Fibroblast of the aortic adventitia (primary cell): ENCODE results near the gene JOSD2. TPM values are rescaled to one million over a fixed set of nuclear protein-coding genes. Genes with fewer than 3 reads are reported as not detected.

Source experiments
- DNase-seq: peaks from one replicate; pipeline ENCODE4 v3.0.0-alpha.2; 2010; ENCODE audit warnings: low read depth
- H3K4me3 ChIP-seq: 2 replicates; pipeline ENCODE4 v1.5.1; 2011; ENCODE audit warnings: low read depth, mild to moderate bottlenecking, control low read depth, low read length, moderate library complexity
- total RNA-seq: library from RNA; depleted of rRNA; stranded (reverse); fragments of >200 nt; gene quantifications from 2 replicates; pipeline ENCODE4 v1.2.3, GENCODE V29; 2012; ENCODE audit warnings: low replicate concordance
- TF ChIP-seq, protein P1 (sequence below): IDR thresholded peaks from 2 replicates; pipeline ENCODE4 v1.5.1; 2011; ENCODE audit warnings: mild to moderate bottlenecking, low read length, control low read depth, inconsistent platforms; ENCODE audit not compliant: insufficient read depth

The JOSD2 gene, protein sequence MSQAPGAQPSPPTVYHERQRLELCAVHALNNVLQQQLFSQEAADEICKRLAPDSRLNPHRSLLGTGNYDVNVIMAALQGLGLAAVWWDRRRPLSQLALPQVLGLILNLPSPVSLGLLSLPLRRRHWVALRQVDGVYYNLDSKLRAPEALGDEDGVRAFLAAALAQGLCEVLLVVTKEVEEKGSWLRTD
- total RNA-seq: 12.1 and 26.7 TPM in 2 replicates

DNA sequence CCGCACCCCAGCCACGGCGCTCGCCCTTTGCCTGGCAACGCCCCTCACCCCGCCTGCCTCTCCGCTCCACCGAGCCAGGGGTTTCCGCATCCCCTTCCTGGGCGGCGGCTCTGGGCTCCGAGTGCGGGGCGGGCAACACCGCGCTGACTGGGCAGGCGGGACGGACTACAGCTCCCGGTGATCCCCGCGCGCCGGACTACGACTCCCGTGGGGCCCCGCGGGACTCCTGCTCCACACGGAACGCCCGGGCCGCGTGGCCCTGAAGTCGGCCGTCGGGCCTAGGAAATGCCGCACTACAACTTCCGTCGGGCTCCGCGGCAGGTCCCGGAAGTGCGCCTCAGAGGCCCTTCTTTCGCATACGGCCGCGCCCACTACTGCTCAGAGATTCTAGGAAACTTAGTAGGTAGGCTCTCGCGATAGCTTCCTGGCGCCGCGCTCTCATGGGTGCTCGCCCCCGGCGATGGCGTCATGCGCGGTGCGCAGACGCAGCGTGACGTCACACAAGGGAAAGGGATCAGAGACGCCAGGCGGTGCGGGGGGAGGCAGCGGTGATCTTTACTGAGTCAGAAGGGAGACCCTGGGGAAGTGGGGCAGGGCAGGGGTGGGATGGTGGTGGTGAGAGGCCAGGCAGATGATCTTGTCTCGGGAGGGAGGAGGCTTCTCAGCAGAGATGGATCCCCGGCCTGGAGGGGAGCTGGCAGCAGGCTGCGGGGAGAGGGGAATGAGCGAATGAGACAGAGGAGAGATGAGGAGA, at the start of gene JOSD2:
TSS of gene JOSD2 (minus strand) at position 123 of the 754 bp plus-strand sequence. CDS start 760 bp downstream, outside the sequence.
- TF ChIP-seq, protein P1, sequence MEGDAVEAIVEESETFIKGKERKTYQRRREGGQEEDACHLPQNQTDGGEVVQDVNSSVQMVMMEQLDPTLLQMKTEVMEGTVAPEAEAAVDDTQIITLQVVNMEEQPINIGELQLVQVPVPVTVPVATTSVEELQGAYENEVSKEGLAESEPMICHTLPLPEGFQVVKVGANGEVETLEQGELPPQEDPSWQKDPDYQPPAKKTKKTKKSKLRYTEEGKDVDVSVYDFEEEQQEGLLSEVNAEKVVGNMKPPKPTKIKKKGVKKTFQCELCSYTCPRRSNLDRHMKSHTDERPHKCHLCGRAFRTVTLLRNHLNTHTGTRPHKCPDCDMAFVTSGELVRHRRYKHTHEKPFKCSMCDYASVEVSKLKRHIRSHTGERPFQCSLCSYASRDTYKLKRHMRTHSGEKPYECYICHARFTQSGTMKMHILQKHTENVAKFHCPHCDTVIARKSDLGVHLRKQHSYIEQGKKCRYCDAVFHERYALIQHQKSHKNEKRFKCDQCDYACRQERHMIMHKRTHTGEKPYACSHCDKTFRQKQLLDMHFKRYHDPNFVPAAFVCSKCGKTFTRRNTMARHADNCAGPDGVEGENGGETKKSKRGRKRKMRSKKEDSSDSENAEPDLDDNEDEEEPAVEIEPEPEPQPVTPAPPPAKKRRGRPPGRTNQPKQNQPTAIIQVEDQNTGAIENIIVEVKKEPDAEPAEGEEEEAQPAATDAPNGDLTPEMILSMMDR: no peak
- peak; percentile 99 for DNase-seq
- peak within 1 kb of the TSS; percentile 96 for H3K4me3 ChIP-seq

DNA sequence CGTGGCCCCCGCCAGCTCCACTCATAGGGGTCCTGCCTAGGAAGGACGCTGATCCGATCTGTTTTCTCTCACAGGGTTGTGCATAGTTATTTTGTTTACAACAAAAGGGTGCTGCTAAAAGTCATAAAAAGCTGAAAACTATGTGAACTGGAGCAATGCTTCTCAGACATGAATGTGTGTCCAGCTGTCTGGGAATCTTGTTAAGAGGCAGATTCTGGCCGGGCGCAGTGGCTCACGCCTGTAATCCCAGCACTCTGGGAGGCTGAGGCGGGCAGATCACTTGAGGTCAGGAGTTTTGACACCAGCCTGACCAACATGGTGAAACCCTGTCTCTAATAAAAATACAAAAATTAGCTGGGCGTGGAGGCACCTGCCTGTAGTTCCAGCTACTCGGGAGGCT, 48.6 kb upstream of the JOSD2 start:
- DNase-seq: no peak
- TF ChIP-seq, protein P1: no peak
- no peak overlapping the region for H3K4me3 ChIP-seq

GRCh38 chr19:50558449-50558848, 47.5 kb upstream of the JOSD2 start:
- TF ChIP-seq, protein P1: no peak
- H3K4me3 ChIP-seq: no peak overlapping the region
- no peak for DNase-seq

DNA sequence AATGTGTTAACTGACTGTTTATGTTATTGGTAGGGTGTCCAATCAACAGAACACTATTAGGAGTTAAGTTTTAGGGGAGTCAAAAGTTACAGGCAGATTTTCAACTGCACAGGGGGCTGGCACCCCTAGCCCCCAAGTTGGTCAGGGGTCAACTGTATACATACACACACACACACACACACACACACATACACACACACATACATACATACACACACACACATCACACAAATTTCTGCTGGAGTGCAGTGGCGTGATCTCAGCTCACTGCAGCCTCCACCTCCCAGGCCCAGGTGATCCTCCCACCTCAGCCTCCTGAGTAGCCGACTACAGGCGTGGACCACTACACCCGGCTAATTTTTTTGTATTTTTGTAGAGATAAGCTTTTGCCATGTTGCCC, 47.0 kb upstream of the JOSD2 start:
- no peak overlapping the region for H3K4me3 ChIP-seq
- no peak for DNase-seq
- TF ChIP-seq, protein P1: no peak

GRCh38 chr19:50557009-50557613, 46.1 kb upstream of the JOSD2 start:
- DNase-seq: no peak
- TF ChIP-seq, protein P1: no peak
- H3K4me3 ChIP-seq: no peak overlapping the region

DNA sequence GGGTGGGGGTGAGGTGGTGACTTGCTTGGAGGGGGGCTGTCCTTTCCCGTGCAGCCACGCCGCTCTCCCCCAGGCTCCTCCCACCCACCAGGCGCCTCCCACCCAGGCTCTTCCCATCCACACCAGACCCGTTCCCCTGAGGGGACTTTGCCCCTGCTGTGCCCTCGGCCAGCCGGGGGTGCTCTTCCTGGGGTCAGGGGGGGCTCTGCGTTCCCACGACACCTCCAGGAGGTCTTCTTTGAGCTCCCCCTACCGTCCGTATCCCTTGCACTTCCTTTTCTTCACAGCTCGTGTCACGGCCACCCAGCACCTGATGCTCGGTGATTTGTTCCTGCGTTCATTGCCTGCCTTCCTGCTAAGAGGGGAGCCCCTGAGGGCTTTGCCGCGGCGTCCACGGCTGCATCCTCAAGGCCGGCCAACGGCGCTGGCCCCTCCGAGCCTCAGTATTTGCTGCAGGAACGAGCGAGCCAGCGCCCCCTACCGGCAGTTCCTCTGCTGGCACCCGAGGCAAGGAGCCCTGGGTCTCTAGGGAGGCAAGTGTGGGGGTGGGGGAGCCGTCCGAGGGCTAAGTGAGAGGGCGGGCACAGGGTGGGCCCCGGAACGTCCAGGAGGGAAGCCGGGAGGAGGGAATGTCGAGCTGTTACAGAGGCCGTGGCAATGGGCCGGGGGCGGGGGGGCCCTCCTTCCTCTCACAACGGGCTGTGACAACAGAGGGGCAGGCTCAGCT, 45.5 kb upstream of the JOSD2 start:
- TF ChIP-seq, protein P1: peak; percentile 82
- peak overlapping the region; percentile 60 for H3K4me3 ChIP-seq
- DNase-seq: peak; percentile 58
